ENCODE measurements around the gene GPR26. TPM values are rescaled to one million over a fixed set of nuclear protein-coding genes. Genes with fewer than 3 reads are reported as not detected.
A peak's percentile ranks its signal among the peaks of the same experiment; 100 is the strongest.

GPR26 gene
- total RNA-seq, 1 donor from 2014 or later: 0.14 TPM

GRCh38 chr10:123640016-123640535 is 26.1 kb upstream of the GPR26 start:
- DNase-seq (ENCODE audit: extremely low spot score, unreplicated experiment): no peak
- Mint-ChIP-seq H3K36me3 (no peaks in the 10 kb centered on the region), H3K4me3 (no peak overlapping the region), H3K9me3 (no peaks in the 10 kb centered on the region), H3K27ac (no peak overlapping the region), H3K4me1 (ENCODE audit: unreplicated experiment) (no peaks in the 10 kb centered on the region), H3K27me3 (peaks cover 46% of the 10 kb centered on the region)
- TF ChIP-seq, protein P1, sequence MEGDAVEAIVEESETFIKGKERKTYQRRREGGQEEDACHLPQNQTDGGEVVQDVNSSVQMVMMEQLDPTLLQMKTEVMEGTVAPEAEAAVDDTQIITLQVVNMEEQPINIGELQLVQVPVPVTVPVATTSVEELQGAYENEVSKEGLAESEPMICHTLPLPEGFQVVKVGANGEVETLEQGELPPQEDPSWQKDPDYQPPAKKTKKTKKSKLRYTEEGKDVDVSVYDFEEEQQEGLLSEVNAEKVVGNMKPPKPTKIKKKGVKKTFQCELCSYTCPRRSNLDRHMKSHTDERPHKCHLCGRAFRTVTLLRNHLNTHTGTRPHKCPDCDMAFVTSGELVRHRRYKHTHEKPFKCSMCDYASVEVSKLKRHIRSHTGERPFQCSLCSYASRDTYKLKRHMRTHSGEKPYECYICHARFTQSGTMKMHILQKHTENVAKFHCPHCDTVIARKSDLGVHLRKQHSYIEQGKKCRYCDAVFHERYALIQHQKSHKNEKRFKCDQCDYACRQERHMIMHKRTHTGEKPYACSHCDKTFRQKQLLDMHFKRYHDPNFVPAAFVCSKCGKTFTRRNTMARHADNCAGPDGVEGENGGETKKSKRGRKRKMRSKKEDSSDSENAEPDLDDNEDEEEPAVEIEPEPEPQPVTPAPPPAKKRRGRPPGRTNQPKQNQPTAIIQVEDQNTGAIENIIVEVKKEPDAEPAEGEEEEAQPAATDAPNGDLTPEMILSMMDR (conservative IDR thresholded peaks at IDR 0.05): no peak

DNA sequence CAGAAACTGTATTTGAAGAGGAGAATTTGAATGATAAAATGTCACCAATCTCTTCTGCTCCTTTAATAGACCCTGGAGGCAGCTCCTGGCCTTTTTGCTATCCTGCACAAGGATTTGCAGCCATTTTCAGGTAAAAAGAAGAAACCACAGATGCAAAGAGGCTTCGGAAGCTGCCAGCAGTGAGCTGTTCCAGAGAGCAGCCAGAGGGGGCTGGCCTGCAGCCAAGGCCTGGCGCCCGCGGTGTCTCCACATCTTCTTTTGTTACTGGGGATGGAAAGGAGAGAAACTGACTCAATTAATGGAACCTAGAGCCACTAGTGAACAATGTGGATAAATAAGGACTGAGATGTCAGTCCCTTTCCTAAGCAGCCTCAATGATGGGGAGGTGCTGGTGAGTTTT is 23.9 kb upstream of the GPR26 start:
- no peaks in the 10 kb centered on the region for H3K9me3 Mint-ChIP-seq
- H3K4me1 Mint-ChIP-seq (ENCODE audit: unreplicated experiment): no peaks in the 10 kb centered on the region
- no peak overlapping the region for H3K4me3 Mint-ChIP-seq
- H3K27ac Mint-ChIP-seq: no peak overlapping the region
- peak; percentile 50 for DNase-seq (ENCODE audit: extremely low spot score, unreplicated experiment)
- peaks cover 47% of the 10 kb centered on the region for H3K27me3 Mint-ChIP-seq
- TF ChIP-seq, protein P1 (conservative IDR thresholded peaks at IDR 0.05): no peak
- H3K36me3 Mint-ChIP-seq: no peaks in the 10 kb centered on the region

- Mint-ChIP-seq H3K27me3 (peaks cover 51% of the 10 kb centered on the region), H3K27ac (no peak overlapping the region), H3K4me1 (ENCODE audit: unreplicated experiment) (no peaks in the 10 kb centered on the region), H3K36me3 (no peaks in the 10 kb centered on the region), H3K4me3 (no peak overlapping the region), H3K9me3 (no peaks in the 10 kb centered on the region)
- peak; percentile 47 for DNase-seq (ENCODE audit: extremely low spot score, unreplicated experiment)
- TF ChIP-seq, protein P1 (conservative IDR thresholded peaks at IDR 0.05): peak; percentile 19
These were observed 23.5 kb upstream of the GPR26 start for GRCh38 chr10:123642697-123643096.

DNA sequence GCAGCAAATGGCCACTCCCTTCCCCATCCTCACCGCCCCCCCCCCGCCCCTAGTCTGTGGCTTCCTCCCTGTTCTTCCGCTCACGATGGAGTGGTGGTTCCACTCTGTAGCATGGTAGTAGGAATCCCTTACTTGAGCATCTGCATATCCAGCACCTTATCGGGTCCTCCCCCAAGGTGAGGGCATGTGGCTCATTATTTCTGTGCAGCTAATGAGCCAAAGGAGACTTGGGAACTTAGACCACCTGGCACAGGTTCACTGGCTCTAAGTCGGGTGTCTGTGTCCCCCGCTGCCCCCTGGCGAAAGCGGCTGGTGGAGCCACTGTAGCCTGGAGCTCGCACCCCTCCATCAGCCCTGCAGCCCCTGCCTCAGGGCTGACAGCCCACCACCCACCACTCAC is 22.8 kb upstream of the GPR26 start:
- no peak overlapping the region for H3K27ac Mint-ChIP-seq
- H3K9me3 Mint-ChIP-seq: no peaks in the 10 kb centered on the region
- no peaks in the 10 kb centered on the region for H3K4me1 Mint-ChIP-seq (ENCODE audit: unreplicated experiment)
- no peak overlapping the region for H3K4me3 Mint-ChIP-seq
- H3K36me3 Mint-ChIP-seq: no peaks in the 10 kb centered on the region
- H3K27me3 Mint-ChIP-seq: peaks cover 49% of the 10 kb centered on the region
- peak; percentile 47 for DNase-seq (ENCODE audit: extremely low spot score, unreplicated experiment)
- TF ChIP-seq, protein P1 (conservative IDR thresholded peaks at IDR 0.05): no peak

GRCh38 chr10:123645016-123645415 is 21.1 kb upstream of the GPR26 start:
- Mint-ChIP-seq H3K4me3 (no peak overlapping the region), H3K27ac (no peak overlapping the region), H3K36me3 (no peaks in the 10 kb centered on the region), H3K27me3 (peaks cover 47% of the 10 kb centered on the region), H3K9me3 (no peaks in the 10 kb centered on the region), H3K4me1 (ENCODE audit: unreplicated experiment) (no peaks in the 10 kb centered on the region)
- TF ChIP-seq, protein P1 (conservative IDR thresholded peaks at IDR 0.05): no peak
- DNase-seq (ENCODE audit: extremely low spot score, unreplicated experiment): peak; percentile 25

GRCh38 chr10:123645615-123646014 is 20.5 kb upstream of the GPR26 start:
- H3K4me3 Mint-ChIP-seq: no peak overlapping the region
- no peaks in the 10 kb centered on the region for H3K36me3 Mint-ChIP-seq
- DNase-seq (ENCODE audit: extremely low spot score, unreplicated experiment): peak; percentile 24
- no peak overlapping the region for H3K27ac Mint-ChIP-seq
- TF ChIP-seq, protein P1 (conservative IDR thresholded peaks at IDR 0.05): no peak
- no peaks in the 10 kb centered on the region for H3K9me3 Mint-ChIP-seq
- H3K27me3 Mint-ChIP-seq: peaks cover 45% of the 10 kb centered on the region
- no peaks in the 10 kb centered on the region for H3K4me1 Mint-ChIP-seq (ENCODE audit: unreplicated experiment)
